HepG2 (cell line): ENCODE results near the gene PAPSS2. TPM values are rescaled to one million over a fixed set of nuclear protein-coding genes. Genes with fewer than 3 reads are reported as not detected.

Experiments
- IRF2 ChIP-seq: IDR thresholded peaks from 2 replicates; pipeline ENCODE4 v1.6.1; 2018; ENCODE audit warnings: missing genetic modification reagents, missing compliant biosample characterization
- MAFF ChIP-seq: IDR thresholded peaks from 2 replicates; pipeline ENCODE4 v1.6.1; 2011; ENCODE audit warnings: low read depth, low read length, improper control_type of control experiment
- MTA1 ChIP-seq: sonication (generic); formaldehyde crosslinking; IDR thresholded peaks from 2 replicates; pipeline ENCODE4 v1.4.0; 2020; ENCODE audit warnings: missing genetic modification reagents, mild to moderate bottlenecking, borderline replicate concordance
- MYNN ChIP-seq: sonication (generic); formaldehyde crosslinking; IDR thresholded peaks from 2 replicates; pipeline ENCODE4 v1.4.0; 2020; ENCODE audit warnings: mild to moderate bottlenecking, low read depth, missing genetic modification reagents
- NKX3-1 ChIP-seq: sonication (generic); formaldehyde crosslinking; IDR thresholded peaks from 2 replicates; pipeline ENCODE4 v1.5.0; 2020; ENCODE audit warnings: missing genetic modification reagents
- NRL ChIP-seq: sonication (generic); formaldehyde crosslinking; IDR thresholded peaks from 2 replicates; pipeline ENCODE4 v1.5.0; 2020; ENCODE audit warnings: missing genetic modification reagents, mild to moderate bottlenecking, moderate library complexity, borderline replicate concordance
- RARA ChIP-seq: IDR thresholded peaks from 2 replicates; pipeline ENCODE4 v1.6.1; 2016; ENCODE audit warnings: missing genetic modification reagents, missing compliant biosample characterization
- TAF15 ChIP-seq: fragments of 200-400 bp; formaldehyde crosslinking; IDR thresholded peaks from one replicate; pipeline ENCODE4 v1.6.1; 2018; ENCODE audit warnings: mild to moderate bottlenecking, low read depth, low read length; ENCODE audit not compliant: poor library complexity, severe bottlenecking
- ZNF260 ChIP-seq: sonication (generic); formaldehyde crosslinking; IDR thresholded peaks from 2 replicates; pipeline ENCODE4 v1.4.0; 2020; ENCODE audit warnings: missing genetic modification reagents, low read depth, mild to moderate bottlenecking, borderline replicate concordance
- ZNF569 ChIP-seq: sonication (generic); formaldehyde crosslinking; IDR thresholded peaks from 2 replicates; pipeline ENCODE4 v1.5.0; 2020; ENCODE audit warnings: mild to moderate bottlenecking, missing genetic modification reagents, moderate library complexity, borderline replicate concordance
- polyA plus RNA-seq, 8 experiments: library from polyadenylated mRNA; depleted of rRNA in 3 of 8; stranded (reverse) in 7 of 8; unstranded in 1 of 8; fragments of >200 nt; fragmentation: Illumina TruSeq in 4 of 8; extraction: Trizol in 4 of 8; gene quantifications; 2 replicates each; pipeline versions ENCODE4 v1.2.1 to v1.2.3, GENCODE V29; 2011 to 2016; ENCODE audit warnings: low read depth in 4 of 8, missing spikeins in 1 of 8, mixed read lengths in 1 of 8; ENCODE audit not compliant: insufficient read depth in 1 of 8
- total RNA-seq, 5 experiments: library from RNA; depleted of rRNA; stranded (reverse); fragments of >200 nt; fragmentation: Illumina TruSeq; extraction: Trizol; gene quantifications; 2 replicates each; pipeline ENCODE4 v1.2.3, GENCODE V29; 2016; ENCODE audit warnings: low read depth in 1 of 5
- TF ChIP-seq, protein P1 (sequence below): sonication (generic); formaldehyde crosslinking; IDR thresholded peaks from 2 replicates; pipeline ENCODE4 v1.9.0; 2021; ENCODE audit warnings: missing genetic modification reagents, borderline replicate concordance
- TF ChIP-seq, protein P2 (sequence below): IDR thresholded peaks from 2 replicates; pipeline ENCODE4 v1.6.1; 2016; ENCODE audit warnings: control low read depth
- TF ChIP-seq, protein P3 (sequence below): IDR thresholded peaks from 2 replicates; pipeline ENCODE4 v1.6.1; 2016
- TF ChIP-seq, protein P4 (sequence below): sonication (generic); formaldehyde crosslinking; conservative IDR thresholded peaks from 2 replicates; pipeline ENCODE4 v1.8.0; 2022; ENCODE audit warnings: low read depth, missing genetic modification reagents
- TF ChIP-seq, protein P5 (sequence below): sonication (generic); formaldehyde crosslinking; conservative IDR thresholded peaks from 2 replicates; pipeline ENCODE4 v1.4.0; 2020; ENCODE audit warnings: mild to moderate bottlenecking, missing genetic modification reagents, moderate library complexity
- TF ChIP-seq, protein P6 (sequence below): sonication (generic); formaldehyde crosslinking; IDR thresholded peaks from 2 replicates; pipeline ENCODE4 v1.4.0; 2020; ENCODE audit warnings: missing genetic modification reagents

Gene PAPSS2
- total and polyA plus RNA-seq, 2 of the 13 experiments (the other 11 are each of a cell fraction or from before 2014, with no cell fraction given) = 0.11 to 0.12 TPM

DNA sequence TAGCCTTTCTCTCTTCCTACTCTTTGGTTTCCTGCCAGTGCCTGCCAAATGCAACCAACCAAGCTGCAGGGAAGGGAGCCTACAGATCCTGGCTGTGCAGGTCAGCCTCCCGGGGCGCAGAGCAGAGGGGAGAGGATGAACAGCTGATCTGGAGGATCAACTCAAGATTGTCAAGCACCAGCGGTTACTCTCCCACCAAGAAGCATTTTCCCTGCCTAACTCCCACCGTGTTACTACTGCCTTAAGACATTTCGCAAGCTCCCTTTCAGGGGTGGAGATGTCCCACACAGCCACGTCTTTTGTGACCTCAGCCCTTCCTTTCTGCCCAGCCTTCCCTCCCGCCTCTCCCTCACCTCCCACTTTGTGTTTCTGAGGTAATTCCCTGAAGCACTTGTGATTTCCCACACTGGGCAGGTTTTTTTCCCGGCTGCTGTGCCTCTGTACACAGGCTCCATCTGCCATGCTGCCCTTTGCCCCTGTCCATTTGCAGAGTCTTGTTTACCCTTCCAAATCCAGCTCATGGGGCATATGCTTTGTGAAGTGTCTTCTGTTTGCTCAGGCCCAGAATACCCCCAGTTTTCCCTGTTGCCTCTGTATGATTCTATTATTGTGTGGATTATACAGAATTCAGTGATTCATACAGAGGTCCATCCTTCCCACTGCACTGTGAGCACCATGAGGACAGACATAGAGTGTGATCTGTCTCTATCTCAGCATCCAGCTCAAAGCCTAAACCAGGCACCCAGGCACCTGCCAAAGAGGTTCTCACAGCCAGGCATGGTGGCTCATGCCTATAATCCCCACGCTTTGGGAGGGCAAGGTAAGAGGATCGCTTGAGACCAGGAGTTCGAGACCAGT is 40.9 kb upstream of the PAPSS2 start (continued):
- peak; percentile 85 for TF ChIP-seq RARA
- no peak for TF ChIP-seq MYNN (CRISPR knock-in tag)
- no peak for TF ChIP-seq ZNF260 (CRISPR knock-in tag)
- TF ChIP-seq, protein P1, sequence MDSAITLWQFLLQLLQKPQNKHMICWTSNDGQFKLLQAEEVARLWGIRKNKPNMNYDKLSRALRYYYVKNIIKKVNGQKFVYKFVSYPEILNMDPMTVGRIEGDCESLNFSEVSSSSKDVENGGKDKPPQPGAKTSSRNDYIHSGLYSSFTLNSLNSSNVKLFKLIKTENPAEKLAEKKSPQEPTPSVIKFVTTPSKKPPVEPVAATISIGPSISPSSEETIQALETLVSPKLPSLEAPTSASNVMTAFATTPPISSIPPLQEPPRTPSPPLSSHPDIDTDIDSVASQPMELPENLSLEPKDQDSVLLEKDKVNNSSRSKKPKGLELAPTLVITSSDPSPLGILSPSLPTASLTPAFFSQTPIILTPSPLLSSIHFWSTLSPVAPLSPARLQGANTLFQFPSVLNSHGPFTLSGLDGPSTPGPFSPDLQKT (CRISPR knock-in tag) = no peak
- TF ChIP-seq, protein P2, sequence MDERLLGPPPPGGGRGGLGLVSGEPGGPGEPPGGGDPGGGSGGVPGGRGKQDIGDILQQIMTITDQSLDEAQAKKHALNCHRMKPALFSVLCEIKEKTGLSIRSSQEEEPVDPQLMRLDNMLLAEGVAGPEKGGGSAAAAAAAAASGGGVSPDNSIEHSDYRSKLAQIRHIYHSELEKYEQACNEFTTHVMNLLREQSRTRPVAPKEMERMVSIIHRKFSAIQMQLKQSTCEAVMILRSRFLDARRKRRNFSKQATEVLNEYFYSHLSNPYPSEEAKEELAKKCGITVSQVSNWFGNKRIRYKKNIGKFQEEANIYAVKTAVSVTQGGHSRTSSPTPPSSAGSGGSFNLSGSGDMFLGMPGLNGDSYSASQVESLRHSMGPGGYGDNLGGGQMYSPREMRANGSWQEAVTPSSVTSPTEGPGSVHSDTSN (CRISPR knock-in tag) = peak; percentile 50; the same call in 1 of the 2 replicates
- TF ChIP-seq MTA1 (CRISPR knock-in tag) = peak; percentile 87
- no peak for TF ChIP-seq ZNF569
- TF ChIP-seq, protein P3, sequence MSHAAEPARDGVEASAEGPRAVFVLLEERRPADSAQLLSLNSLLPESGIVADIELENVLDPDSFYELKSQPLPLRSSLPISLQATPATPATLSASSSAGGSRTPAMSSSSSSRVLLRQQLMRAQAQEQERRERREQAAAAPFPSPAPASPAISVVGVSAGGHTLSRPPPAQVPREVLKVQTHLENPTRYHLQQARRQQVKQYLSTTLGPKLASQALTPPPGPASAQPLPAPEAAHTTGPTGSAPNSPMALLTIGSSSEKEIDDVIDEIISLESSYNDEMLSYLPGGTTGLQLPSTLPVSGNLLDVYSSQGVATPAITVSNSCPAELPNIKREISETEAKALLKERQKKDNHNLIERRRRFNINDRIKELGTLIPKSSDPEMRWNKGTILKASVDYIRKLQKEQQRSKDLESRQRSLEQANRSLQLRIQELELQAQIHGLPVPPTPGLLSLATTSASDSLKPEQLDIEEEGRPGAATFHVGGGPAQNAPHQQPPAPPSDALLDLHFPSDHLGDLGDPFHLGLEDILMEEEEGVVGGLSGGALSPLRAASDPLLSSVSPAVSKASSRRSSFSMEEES (CRISPR knock-in tag) = peak; percentile 89
- no peak for TF ChIP-seq MAFF
- TF ChIP-seq NKX3-1 (CRISPR knock-in tag) = 0 out of 2 replicates have a peak, but pooled peaks have one; percentile 82
- 0 out of 2 replicates have a peak, but pooled peaks have one; percentile 42 for TF ChIP-seq NRL (CRISPR knock-in tag)
- TF ChIP-seq, protein P4, sequence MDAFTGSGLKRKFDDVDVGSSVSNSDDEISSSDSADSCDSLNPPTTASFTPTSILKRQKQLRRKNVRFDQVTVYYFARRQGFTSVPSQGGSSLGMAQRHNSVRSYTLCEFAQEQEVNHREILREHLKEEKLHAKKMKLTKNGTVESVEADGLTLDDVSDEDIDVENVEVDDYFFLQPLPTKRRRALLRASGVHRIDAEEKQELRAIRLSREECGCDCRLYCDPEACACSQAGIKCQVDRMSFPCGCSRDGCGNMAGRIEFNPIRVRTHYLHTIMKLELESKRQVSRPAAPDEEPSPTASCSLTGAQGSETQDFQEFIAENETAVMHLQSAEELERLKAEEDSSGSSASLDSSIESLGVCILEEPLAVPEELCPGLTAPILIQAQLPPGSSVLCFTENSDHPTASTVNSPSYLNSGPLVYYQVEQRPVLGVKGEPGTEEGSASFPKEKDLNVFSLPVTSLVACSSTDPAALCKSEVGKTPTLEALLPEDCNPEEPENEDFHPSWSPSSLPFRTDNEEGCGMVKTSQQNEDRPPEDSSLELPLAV = no peak
- TF ChIP-seq, protein P5, sequence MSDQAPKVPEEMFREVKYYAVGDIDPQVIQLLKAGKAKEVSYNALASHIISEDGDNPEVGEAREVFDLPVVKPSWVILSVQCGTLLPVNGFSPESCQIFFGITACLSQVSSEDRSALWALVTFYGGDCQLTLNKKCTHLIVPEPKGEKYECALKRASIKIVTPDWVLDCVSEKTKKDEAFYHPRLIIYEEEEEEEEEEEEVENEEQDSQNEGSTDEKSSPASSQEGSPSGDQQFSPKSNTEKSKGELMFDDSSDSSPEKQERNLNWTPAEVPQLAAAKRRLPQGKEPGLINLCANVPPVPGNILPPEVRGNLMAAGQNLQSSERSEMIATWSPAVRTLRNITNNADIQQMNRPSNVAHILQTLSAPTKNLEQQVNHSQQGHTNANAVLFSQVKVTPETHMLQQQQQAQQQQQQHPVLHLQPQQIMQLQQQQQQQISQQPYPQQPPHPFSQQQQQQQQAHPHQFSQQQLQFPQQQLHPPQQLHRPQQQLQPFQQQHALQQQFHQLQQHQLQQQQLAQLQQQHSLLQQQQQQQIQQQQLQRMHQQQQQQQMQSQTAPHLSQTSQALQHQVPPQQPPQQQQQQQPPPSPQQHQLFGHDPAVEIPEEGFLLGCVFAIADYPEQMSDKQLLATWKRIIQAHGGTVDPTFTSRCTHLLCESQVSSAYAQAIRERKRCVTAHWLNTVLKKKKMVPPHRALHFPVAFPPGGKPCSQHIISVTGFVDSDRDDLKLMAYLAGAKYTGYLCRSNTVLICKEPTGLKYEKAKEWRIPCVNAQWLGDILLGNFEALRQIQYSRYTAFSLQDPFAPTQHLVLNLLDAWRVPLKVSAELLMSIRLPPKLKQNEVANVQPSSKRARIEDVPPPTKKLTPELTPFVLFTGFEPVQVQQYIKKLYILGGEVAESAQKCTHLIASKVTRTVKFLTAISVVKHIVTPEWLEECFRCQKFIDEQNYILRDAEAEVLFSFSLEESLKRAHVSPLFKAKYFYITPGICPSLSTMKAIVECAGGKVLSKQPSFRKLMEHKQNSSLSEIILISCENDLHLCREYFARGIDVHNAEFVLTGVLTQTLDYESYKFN (CRISPR knock-in tag) = peak; percentile 97
- no peak for TF ChIP-seq TAF15
- TF ChIP-seq, protein P6, sequence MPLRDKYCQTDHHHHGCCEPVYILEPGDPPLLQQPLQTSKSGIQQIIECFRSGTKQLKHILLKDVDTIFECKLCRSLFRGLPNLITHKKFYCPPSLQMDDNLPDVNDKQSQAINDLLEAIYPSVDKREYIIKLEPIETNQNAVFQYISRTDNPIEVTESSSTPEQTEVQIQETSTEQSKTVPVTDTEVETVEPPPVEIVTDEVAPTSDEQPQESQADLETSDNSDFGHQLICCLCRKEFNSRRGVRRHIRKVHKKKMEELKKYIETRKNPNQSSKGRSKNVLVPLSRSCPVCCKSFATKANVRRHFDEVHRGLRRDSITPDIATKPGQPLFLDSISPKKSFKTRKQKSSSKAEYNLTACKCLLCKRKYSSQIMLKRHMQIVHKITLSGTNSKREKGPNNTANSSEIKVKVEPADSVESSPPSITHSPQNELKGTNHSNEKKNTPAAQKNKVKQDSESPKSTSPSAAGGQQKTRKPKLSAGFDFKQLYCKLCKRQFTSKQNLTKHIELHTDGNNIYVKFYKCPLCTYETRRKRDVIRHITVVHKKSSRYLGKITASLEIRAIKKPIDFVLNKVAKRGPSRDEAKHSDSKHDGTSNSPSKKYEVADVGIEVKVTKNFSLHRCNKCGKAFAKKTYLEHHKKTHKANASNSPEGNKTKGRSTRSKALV (CRISPR knock-in tag) = no peak
- peak; percentile 86; the same call in 1 of the 2 replicates for TF ChIP-seq IRF2 (CRISPR knock-in tag)
